GM12865 (cell line): ENCODE results near the gene IFT52.

Experiments used
- DNase-seq: peaks from one replicate; pipeline ENCODE4 v3.0.0; 2010; ENCODE audit warnings: low read depth
- H3K4me3 ChIP-seq: 2 replicates; pipeline ENCODE4 v1.5.1; 2011; ENCODE audit warnings: mild to moderate bottlenecking, low read depth, low read length, control low read depth
- CTCF ChIP-seq: IDR thresholded peaks from 2 replicates; pipeline ENCODE4 v1.5.1; 2011; ENCODE audit warnings: low read length, control low read depth, low read depth, inconsistent platforms; ENCODE audit not compliant: insufficient read depth; ENCODE audit errors: missing control alignments

The IFT52 gene

GRCh38 chr20:43545837-43546578 is 44.7 kb upstream of the IFT52 start:
- no peak for DNase-seq
- no peak for TF ChIP-seq CTCF
- no peak overlapping the region for H3K4me3 ChIP-seq

GRCh38 chr20:43548273-43548880 is 42.4 kb upstream of the IFT52 start:
- no peak for TF ChIP-seq CTCF
- DNase-seq, result no peak

GRCh38 chr20:43549416-43550065 is 41.2 kb upstream of the IFT52 start:
- no peak overlapping the region for H3K4me3 ChIP-seq
- no peak for DNase-seq
- TF ChIP-seq CTCF, result no peak

More at GRCh38 chr20:43548273-43548880, 42.4 kb upstream of the IFT52 start:
- no peak overlapping the region for H3K4me3 ChIP-seq

- DNase-seq, result no peak
- no peak overlapping the region for H3K4me3 ChIP-seq
- TF ChIP-seq CTCF, result no peak
Observed at GRCh38 chr20:43550456-43550855, 40.3 kb upstream of the IFT52 start.

GRCh38 chr20:43554369-43554768 is 36.4 kb upstream of the IFT52 start:
- no peak for TF ChIP-seq CTCF
- H3K4me3 ChIP-seq, result no peak overlapping the region
- DNase-seq, result no peak

GRCh38 chr20:43558412-43559146 is 32.2 kb upstream of the IFT52 start, which contains the start of gene SGK2:
Gene SGK2 (plus strand): TSS chr20:43559027. CDS start chr20:43566496, 7,469 bp downstream.
- H3K4me3 ChIP-seq, result no peak within 1 kb of the TSS
- no peak for DNase-seq
- TF ChIP-seq CTCF, result no peak
